Stomach smooth muscle (tissue), 2 donors: ENCODE data around the gene CCDC88B.

Source experiments
- H3K27ac ChIP-seq: one replicate; pipeline ENCODE4 v1.7.0; 2013; ENCODE audit warnings: mild to moderate bottlenecking, low read length, inconsistent platforms
- H3K27me3 ChIP-seq, 2 donors: one replicate each; pipeline ENCODE4 v1.7.0; 2013; ENCODE audit warnings: low read length in 2 of 2; ENCODE audit not compliant: insufficient read depth in 2 of 2, control insufficient read depth in 1 of 2
- H3K36me3 ChIP-seq, 2 donors: one replicate each; pipeline ENCODE4 v1.7.0; 2013; ENCODE audit warnings: low read length in 2 of 2; ENCODE audit not compliant: control insufficient read depth in 2 of 2, insufficient read depth in 2 of 2
- H3K4me1 ChIP-seq: one replicate; pipeline ENCODE4 v1.7.0; 2013; ENCODE audit warnings: low read length; ENCODE audit not compliant: control insufficient read depth, insufficient read depth
- H3K4me3 ChIP-seq, 2 donors: one replicate each; pipeline ENCODE4 v1.7.0; 2013; ENCODE audit warnings: low read length in 2 of 2
- H3K9ac ChIP-seq, 2 donors: one replicate each; pipeline ENCODE4 v1.7.0; 2013; ENCODE audit warnings: low read length in 2 of 2, mild to moderate bottlenecking in 1 of 2
- H3K9me3 ChIP-seq, 2 donors: one replicate each; pipeline ENCODE4 v1.7.0; 2013; ENCODE audit warnings: low read length in 2 of 2; ENCODE audit not compliant: control insufficient read depth in 2 of 2
- donor health status: healthy.
- donor health status: Pancreatic carcinoma.

Gene CCDC88B

DNA sequence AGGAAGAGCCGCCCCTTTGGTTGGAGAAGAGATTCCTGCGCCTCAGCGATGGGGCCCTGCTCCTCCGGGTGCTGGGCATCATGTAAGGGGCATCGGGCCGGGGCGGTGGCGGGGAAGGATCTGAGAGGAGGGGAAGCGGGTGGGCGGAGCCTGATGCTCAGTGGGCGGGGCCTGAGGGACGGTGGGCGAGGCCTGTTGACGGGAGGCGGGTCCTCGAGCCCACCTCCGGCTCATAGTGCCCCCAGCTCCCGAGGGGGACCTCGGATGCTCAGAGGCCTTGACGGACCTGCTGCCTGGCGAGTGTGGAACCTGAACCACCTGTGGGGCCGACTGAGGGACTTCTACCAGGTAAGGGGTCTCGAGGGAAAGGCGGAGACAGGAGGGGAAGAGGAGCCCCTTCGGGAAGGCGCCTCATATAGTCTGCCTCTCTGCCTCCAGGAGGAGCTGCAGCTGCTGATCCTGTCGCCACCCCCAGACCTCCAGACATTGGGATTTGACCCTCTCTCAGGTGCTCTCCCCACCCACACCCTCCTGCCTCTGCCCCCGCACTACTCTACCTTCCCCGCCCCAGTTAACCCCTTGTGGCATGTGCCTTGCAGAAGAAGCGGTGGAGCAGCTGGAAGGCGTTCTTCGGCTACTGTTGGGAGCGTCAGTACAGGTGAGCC, 799 bp downstream of the CCDC88B start:
- Histone ChIP-seq H3K27ac (no peak overlapping the region), H3K36me3 (no peaks in the 10 kb centered on the region), H3K4me1 (peaks cover 11% of the 10 kb centered on the region), H3K27me3 (no peaks in the 10 kb centered on the region), H3K4me3 (no peak overlapping the region), H3K9ac (no peak overlapping the region), H3K9me3 (no peaks in the 10 kb centered on the region)

DNA sequence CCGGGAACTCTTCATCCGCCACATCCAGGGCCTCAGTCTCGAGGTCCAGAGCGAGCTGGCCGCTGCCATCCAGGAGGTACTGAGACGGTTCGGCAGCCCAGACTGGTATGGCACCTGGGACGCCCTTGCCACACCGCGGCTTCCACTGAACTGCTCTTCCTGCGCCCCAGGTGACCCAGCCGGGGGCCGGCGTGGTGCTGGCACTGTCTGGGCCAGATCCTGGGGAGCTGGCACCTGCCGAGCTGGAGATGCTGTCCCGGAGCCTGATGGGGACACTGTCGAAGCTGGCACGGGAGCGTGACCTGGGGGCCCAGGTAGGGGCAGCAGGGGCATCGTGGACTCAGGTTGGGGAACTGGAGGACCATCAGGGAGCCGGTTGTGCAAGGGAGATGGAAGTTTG, 1.4 kb downstream of the CCDC88B start:
- Histone ChIP-seq H3K27ac (no peak overlapping the region), H3K9ac (no peak overlapping the region), H3K4me3 (no peak overlapping the region), H3K9me3 (no peaks in the 10 kb centered on the region), H3K36me3 (no peaks in the 10 kb centered on the region), H3K27me3 (no peaks in the 10 kb centered on the region), H3K4me1 (peaks cover 11% of the 10 kb centered on the region)

DNA sequence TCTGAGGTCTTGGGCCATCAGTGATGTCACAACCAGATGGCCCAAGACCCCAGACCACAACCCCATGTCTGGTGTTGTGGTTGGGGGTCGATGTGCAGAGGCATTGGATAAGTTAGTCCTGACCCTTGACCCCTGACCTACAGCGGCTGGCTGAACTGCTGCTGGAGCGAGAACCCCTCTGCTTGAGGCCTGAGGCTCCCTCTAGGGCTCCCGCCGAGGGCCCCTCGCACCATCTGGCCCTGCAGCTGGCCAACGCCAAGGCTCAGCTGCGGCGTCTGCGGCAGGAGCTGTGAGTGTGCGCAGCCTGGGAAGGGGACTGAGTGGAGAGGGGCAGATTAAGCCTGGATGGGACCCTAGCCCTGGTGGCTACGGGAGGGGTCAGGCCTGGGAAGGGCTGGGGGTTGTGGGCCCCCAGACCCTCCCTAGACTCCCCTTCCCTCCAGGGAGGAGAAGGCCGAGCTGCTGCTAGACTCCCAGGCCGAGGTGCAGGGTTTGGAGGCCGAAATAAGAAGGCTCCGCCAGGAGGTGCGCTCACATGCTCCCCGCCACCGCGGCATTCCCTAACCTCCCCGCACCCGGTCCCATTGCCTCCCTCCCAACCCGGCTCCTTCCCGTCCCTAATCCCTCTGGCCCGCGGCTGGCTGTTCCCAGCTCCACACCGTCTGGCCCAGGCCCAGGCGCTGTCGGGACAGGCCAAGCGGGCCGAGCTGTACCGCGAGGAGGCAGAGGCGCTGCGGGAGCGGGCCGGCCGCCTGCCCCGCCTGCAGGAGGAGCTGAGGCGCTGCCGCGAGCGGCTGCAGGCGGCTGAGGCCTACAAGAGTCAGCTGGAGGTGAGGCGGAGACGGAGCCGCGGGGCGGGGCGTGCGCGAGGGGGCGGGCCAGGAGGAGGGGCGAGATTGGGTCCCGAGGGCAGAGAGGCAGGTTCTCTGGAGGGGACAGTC, 2.1 kb downstream of the CCDC88B start:
- Histone ChIP-seq H3K27ac (peak overlapping the region; percentile 79), H3K9ac (peak overlapping the region; percentile 81 to 85), H3K9me3 (no peaks in the 10 kb centered on the region), H3K4me1 (peaks cover 11% of the 10 kb centered on the region), H3K4me3 (peak overlapping the region; percentile 55 to 68), H3K36me3 (no peaks in the 10 kb centered on the region), H3K27me3 (no peaks in the 10 kb centered on the region)

DNA sequence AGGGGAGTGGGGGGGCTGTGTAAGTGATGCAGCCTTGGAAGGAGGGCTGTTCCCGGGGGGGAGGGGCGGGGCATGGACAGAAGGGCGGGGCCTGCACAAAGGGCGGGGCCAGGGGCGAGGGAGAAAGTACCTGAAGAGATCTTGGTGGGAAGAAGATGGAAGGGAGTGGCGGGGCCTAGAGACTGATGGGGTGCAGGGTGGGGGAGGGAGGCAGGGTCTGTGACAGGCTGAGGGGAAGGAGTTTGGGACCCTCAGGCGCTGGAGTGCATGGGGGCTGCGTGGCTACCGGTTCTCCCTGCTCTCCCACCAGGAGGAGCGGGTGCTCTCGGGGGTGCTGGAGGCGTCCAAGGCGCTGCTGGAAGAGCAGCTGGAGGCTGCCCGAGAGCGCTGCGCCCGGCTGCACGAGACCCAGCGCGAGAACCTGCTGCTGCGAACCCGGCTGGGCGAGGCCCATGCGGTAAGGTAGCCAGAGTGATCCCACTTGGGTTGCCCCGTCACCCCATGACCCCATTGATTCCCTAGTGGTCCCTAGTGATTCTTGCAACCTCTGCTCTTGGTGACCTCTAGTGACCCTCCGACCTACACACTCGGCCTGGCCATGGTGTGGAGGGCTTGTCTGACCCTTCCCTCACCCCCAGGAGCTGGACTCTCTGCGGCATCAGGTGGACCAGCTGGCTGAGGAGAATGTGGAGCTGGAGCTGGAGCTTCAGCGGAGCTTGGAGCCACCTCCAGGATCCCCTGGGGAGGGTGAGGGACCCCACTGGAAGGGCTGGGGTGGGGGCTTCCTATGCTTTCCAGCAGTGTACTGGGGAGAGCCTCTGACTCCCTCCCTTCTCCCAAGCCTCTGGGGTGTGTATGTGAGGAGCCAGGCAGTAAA, 3.1 kb downstream of the CCDC88B start:
- H3K36me3 ChIP-seq = no peaks in the 10 kb centered on the region
- H3K4me3 ChIP-seq = peak overlapping the region in 1 of 2 donors; percentile 68

DNA sequence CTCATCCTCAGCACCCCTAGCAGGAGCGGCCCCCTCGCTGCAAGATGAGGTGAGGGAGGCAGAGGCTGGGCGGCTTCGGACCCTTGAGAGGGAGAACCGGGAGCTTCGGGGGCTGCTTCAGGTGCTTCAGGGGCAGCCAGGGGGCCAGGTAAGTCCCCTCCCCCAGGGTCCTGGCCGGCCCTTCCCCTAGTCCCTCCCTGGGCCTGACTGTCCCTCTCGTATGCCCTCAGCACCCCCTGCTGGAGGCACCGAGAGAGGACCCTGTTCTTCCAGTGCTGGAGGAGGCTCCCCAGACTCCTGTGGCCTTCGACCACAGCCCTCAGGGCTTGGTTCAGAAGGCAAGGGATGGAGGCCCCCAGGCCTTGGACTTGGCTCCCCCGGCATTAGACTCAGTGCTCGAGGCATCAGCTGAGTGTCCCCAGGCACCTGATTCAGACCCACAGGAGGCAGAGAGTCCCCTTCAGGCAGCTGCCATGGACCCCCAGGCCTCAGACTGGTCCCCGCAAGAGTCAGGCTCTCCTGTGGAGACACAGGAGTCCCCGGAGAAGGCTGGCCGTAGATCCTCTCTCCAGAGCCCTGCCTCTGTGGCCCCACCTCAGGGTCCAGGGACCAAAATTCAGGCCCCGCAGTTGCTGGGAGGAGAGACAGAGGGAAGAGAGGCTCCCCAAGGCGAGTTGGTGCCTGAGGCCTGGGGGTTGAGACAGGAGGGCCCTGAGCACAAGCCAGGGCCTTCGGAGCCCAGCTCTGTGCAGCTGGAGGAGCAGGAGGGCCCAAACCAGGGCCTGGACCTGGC, 4.0 kb downstream of the CCDC88B start:
- Histone ChIP-seq H3K27me3 (no peaks in the 10 kb centered on the region), H3K4me1 (peaks cover 11% of the 10 kb centered on the region), H3K36me3 (no peaks in the 10 kb centered on the region), H3K9me3 (no peaks in the 10 kb centered on the region), H3K9ac (no peak overlapping the region), H3K4me3 (no peak overlapping the region), H3K27ac (no peak overlapping the region)

More for the DNA sequence above, 3.1 kb downstream of the CCDC88B start:
- Histone ChIP-seq H3K9me3 (no peaks in the 10 kb centered on the region), H3K27me3 (no peaks in the 10 kb centered on the region), H3K27ac (no peak overlapping the region), H3K9ac (no peak overlapping the region), H3K4me1 (peaks cover 11% of the 10 kb centered on the region)

DNA sequence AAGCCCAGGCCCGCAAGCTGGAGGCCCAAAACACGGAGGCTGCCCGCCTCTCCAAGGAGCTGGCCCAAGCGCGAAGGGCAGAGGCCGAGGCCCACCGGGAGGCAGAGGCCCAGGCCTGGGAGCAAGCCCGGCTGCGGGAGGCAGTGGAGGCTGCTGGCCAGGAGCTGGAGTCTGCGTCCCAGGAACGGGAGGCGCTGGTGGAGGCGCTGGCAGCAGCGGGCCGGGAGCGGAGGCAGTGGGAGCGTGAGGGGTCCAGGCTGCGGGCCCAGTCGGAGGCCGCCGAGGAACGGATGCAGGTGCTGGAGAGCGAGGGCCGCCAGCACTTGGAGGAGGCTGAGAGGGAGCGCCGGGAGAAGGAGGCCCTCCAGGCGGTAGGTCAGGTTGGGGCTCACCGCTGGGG, 4.8 kb downstream of the CCDC88B start:
- Histone ChIP-seq H3K4me3 (no peak overlapping the region), H3K27ac (no peak overlapping the region), H3K9me3 (no peaks in the 10 kb centered on the region), H3K36me3 (no peaks in the 10 kb centered on the region), H3K27me3 (no peaks in the 10 kb centered on the region), H3K9ac (no peak overlapping the region), H3K4me1 (peaks cover 11% of the 10 kb centered on the region)

DNA sequence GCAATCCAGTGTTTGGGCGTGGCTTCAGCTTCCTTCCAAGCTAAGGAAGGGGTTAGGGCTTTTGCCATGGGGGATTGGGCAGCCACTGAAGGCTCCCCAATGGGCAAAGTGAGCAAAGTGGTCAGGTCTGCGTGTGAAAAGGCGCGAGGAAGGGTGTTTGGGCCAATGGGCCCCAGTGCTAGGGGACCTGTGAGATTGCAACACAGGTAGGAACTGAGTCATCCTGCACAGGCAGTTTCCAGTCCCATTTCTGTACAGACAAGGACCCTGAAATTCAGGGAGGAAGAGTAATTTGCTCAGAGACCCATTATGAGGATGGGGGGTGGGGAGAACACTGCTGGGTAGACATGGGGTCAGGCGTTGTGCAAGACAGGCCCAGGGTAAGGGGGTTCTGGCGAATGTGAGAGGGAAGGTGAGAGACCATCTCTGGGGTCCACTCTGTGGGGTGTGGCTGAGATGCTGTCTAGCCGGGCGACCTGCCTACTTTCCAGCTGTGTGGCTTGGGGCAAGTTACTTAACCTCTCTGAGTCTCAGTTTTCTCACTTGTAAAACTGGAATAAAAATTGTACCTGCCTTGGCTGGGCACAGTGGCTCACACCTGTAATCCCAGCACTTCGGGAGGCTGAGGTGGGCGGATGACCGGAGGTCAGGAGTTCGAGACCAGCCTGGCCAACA, 7.3 kb downstream of the CCDC88B start:
- Histone ChIP-seq H3K36me3 (no peaks in the 10 kb centered on the region), H3K4me1 (peaks cover 2% of the 10 kb centered on the region), H3K27ac (no peak overlapping the region)

DNA sequence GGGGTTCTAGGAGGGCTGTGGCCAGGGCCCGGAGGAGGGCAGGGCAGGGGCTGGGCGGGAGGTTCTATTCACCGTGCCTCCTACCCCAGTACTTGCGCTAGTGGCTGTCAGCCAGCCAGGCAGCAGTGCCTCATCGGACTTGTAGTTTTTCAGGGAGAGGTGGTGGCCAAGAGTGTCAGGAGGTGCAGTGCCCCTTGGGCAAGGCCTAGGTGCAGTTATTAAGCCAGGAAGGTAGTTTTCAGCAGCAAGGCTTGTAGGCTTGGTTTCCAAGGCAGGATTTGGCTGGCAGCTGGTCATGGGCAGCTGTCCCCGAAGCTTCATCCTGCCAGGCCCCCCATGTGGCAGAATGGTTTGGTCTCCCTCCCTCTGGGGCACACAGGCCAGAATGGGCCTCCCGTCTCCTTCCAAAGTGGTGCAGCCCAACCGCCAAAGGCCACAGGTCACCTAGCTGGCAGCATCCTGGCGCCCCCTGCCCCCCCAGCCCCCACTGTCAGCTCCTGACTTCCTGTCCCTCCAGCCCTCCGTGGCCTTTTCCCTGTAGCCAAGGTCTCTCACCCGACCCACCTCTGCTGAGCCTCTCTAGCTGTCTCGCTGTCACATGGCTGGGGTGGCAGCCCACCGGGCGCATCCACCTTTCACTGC, 8.5 kb downstream of the CCDC88B start:
- Histone ChIP-seq H3K9ac (no peak overlapping the region), H3K27me3 (no peaks in the 10 kb centered on the region), H3K4me1 (no peaks in the 10 kb centered on the region), H3K9me3 (no peaks in the 10 kb centered on the region), H3K4me3 (no peak overlapping the region), H3K36me3 (no peaks in the 10 kb centered on the region), H3K27ac (no peak overlapping the region)

More for the DNA sequence above, 7.3 kb downstream of the CCDC88B start:
- Histone ChIP-seq H3K4me3 (no peak overlapping the region), H3K9me3 (no peaks in the 10 kb centered on the region), H3K9ac (no peak overlapping the region), H3K27me3 (no peaks in the 10 kb centered on the region)

DNA sequence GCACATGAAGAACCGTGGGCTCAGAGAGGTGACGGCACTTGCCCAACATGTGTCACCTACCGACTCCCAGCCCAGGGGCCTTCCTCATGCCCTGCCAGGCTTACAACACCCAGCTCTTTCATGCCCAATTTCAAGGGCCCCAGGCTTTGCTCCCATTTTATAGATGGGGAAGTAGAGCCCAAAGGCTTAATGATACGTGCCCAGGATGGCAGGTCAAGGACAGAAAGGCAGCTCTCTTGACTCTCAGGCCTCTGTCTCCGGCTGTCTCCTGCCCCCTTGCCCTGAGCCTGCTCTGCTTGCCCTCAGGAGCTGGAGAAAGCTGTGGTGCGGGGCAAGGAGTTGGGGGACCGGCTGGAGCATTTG, 9.0 kb downstream of the CCDC88B start:
- Histone ChIP-seq H3K9ac (no peak overlapping the region), H3K27ac (no peak overlapping the region), H3K4me3 (no peak overlapping the region)

More for the DNA sequence above, 9.0 kb downstream of the CCDC88B start:
- Histone ChIP-seq H3K4me1 (no peaks in the 10 kb centered on the region), H3K27me3 (no peaks in the 10 kb centered on the region), H3K36me3 (no peaks in the 10 kb centered on the region), H3K9me3 (no peaks in the 10 kb centered on the region)
